Measurements from ENCODE around the gene DNM3. TPM values are rescaled to one million over a fixed set of nuclear protein-coding genes. Genes with fewer than 3 reads are reported as not detected.
A peak's percentile ranks its signal among the peaks of the same experiment; 100 is the strongest.
"Not testable (repeated sequence)": the region's sequence is repeated elsewhere in the genome, so short reads cannot be mapped to it uniquely, and the experiment has no call there.

DNM3 gene
- total RNA-seq, 1 experiment from 2014 or later, result 1.7 TPM

GRCh38 chr1:172040466-172040865 is 199.2 kb downstream of the DNM3 start:
- DNase-seq (ENCODE audit: low read depth), result peak; percentile 68
- in situ Hi-C loops (cut with HindIII; ENCODE audit: low pct_unique_long_range_greater_than_20kb, low sequenced_read_pairs), result no loop called here

GRCh38 chr1:172041102-172041501 is 199.8 kb downstream of the DNM3 start:
- peak; percentile 12 for DNase-seq (ENCODE audit: low read depth)
- in situ Hi-C loops (cut with HindIII; ENCODE audit: low pct_unique_long_range_greater_than_20kb, low sequenced_read_pairs), result no loop called here

- DNase-seq (ENCODE audit: low read depth), result peak; percentile 15
Measured at GRCh38 chr1:172041742-172042141, 200.4 kb downstream of the DNM3 start.

GRCh38 chr1:172043900-172044299 is 202.6 kb downstream of the DNM3 start:
- no peak for DNase-seq (ENCODE audit: low read depth)
- in situ Hi-C loops (cut with HindIII; ENCODE audit: low pct_unique_long_range_greater_than_20kb, low sequenced_read_pairs), result no loop called here

More at GRCh38 chr1:172041742-172042141, 200.4 kb downstream of the DNM3 start:
- in situ Hi-C loops (cut with HindIII; ENCODE audit: low pct_unique_long_range_greater_than_20kb, low sequenced_read_pairs), result no loop called here

GRCh38 chr1:172051898-172052297 is 210.6 kb downstream of the DNM3 start:
- no peak for DNase-seq (ENCODE audit: low read depth)
- in situ Hi-C loops (cut with HindIII; ENCODE audit: low pct_unique_long_range_greater_than_20kb, low sequenced_read_pairs), result no loop called here

GRCh38 chr1:172054172-172054571 is 212.9 kb downstream of the DNM3 start:
- in situ Hi-C loops (cut with HindIII; ENCODE audit: low pct_unique_long_range_greater_than_20kb, low sequenced_read_pairs), result no loop called here

GRCh38 chr1:172055816-172056419 is 214.6 kb downstream of the DNM3 start:
- DNase-seq (ENCODE audit: low read depth); in situ Hi-C loops (cut with HindIII; ENCODE audit: low pct_unique_long_range_greater_than_20kb, low sequenced_read_pairs): not testable (repeated sequence)

More at GRCh38 chr1:172054172-172054571, 212.9 kb downstream of the DNM3 start:
- DNase-seq (ENCODE audit: low read depth), result no peak

- in situ Hi-C loops (cut with HindIII; ENCODE audit: low pct_unique_long_range_greater_than_20kb, low sequenced_read_pairs), result no loop called here
- DNase-seq (ENCODE audit: low read depth), result no peak
Measured at GRCh38 chr1:172068334-172068733, 227.0 kb downstream of the DNM3 start.

- DNase-seq (ENCODE audit: low read depth), result no peak
- in situ Hi-C loops (cut with HindIII; ENCODE audit: low pct_unique_long_range_greater_than_20kb, low sequenced_read_pairs), result no loop called here
Measured at GRCh38 chr1:172069051-172069450, 227.8 kb downstream of the DNM3 start.

- DNase-seq (ENCODE audit: low read depth), result no peak
- in situ Hi-C loops (cut with HindIII; ENCODE audit: low pct_unique_long_range_greater_than_20kb, low sequenced_read_pairs), result no loop called here
Measured at GRCh38 chr1:172069534-172069933, 228.2 kb downstream of the DNM3 start.

- in situ Hi-C loops (cut with HindIII; ENCODE audit: low pct_unique_long_range_greater_than_20kb, low sequenced_read_pairs), result no loop called here
- no peak for DNase-seq (ENCODE audit: low read depth)
Measured at GRCh38 chr1:172070055-172070454, 228.8 kb downstream of the DNM3 start.

- in situ Hi-C loops (cut with HindIII; ENCODE audit: low pct_unique_long_range_greater_than_20kb, low sequenced_read_pairs), result no loop called here
- DNase-seq (ENCODE audit: low read depth), result no peak
Measured at GRCh38 chr1:172071746-172072145, 230.4 kb downstream of the DNM3 start.

- in situ Hi-C loops (cut with HindIII; ENCODE audit: low pct_unique_long_range_greater_than_20kb, low sequenced_read_pairs), result not testable (repeated sequence)
Measured at GRCh38 chr1:172079859-172080258, 238.6 kb downstream of the DNM3 start.

GRCh38 chr1:172083191-172083590 is 241.9 kb downstream of the DNM3 start:
- in situ Hi-C loops (cut with HindIII; ENCODE audit: low pct_unique_long_range_greater_than_20kb, low sequenced_read_pairs), result no loop called here
- DNase-seq (ENCODE audit: low read depth), result no peak

More at GRCh38 chr1:172079859-172080258, 238.6 kb downstream of the DNM3 start:
- DNase-seq (ENCODE audit: low read depth), result not testable (repeated sequence)

- in situ Hi-C loops (cut with HindIII; ENCODE audit: low pct_unique_long_range_greater_than_20kb, low sequenced_read_pairs), result no loop called here
- DNase-seq (ENCODE audit: low read depth), result no peak
Measured at GRCh38 chr1:172084876-172085275, 243.6 kb downstream of the DNM3 start.

- no peak for DNase-seq (ENCODE audit: low read depth)
- in situ Hi-C loops (cut with HindIII; ENCODE audit: low pct_unique_long_range_greater_than_20kb, low sequenced_read_pairs), result no loop called here
Measured at GRCh38 chr1:172085317-172085716, 244.0 kb downstream of the DNM3 start.

- DNase-seq (ENCODE audit: low read depth), result no peak
- in situ Hi-C loops (cut with HindIII; ENCODE audit: low pct_unique_long_range_greater_than_20kb, low sequenced_read_pairs), result no loop called here
Measured at GRCh38 chr1:172086137-172086536, 244.8 kb downstream of the DNM3 start.

GRCh38 chr1:172088256-172088655 is 247.0 kb downstream of the DNM3 start:
- DNase-seq (ENCODE audit: low read depth), result no peak
- in situ Hi-C loops (cut with HindIII; ENCODE audit: low pct_unique_long_range_greater_than_20kb, low sequenced_read_pairs), result no loop called here

- DNase-seq (ENCODE audit: low read depth), result peak; percentile 46
- in situ Hi-C loops (cut with HindIII; ENCODE audit: low pct_unique_long_range_greater_than_20kb, low sequenced_read_pairs), result no loop called here
Measured at GRCh38 chr1:172089768-172090510, 248.6 kb downstream of the DNM3 start.

- in situ Hi-C loops (cut with HindIII; ENCODE audit: low pct_unique_long_range_greater_than_20kb, low sequenced_read_pairs), result no loop called here
- DNase-seq (ENCODE audit: low read depth), result no peak
Measured at GRCh38 chr1:172090511-172090817, 249.2 kb downstream of the DNM3 start.
